HT1080 (cell line): Measurements from ENCODE around the gene TRAF3. TPM values are rescaled to one million over a fixed set of nuclear protein-coding genes. Genes with fewer than 3 reads are reported as not detected.

Experiments
- DNase-seq: peaks from one replicate; pipeline ENCODE4 v3.0.0-alpha.2; 2015; ENCODE audit warnings: low read depth
- total RNA-seq: library from RNA; depleted of rRNA; stranded (reverse); fragments of >200 nt; shearing (Covaris generic); gene quantifications from 2 replicates; pipeline ENCODE4 v1.2.3, GENCODE V29; 2014

Gene TRAF3
- total RNA-seq, 1 experiment from 2014 or later = 24.0 TPM

DNA sequence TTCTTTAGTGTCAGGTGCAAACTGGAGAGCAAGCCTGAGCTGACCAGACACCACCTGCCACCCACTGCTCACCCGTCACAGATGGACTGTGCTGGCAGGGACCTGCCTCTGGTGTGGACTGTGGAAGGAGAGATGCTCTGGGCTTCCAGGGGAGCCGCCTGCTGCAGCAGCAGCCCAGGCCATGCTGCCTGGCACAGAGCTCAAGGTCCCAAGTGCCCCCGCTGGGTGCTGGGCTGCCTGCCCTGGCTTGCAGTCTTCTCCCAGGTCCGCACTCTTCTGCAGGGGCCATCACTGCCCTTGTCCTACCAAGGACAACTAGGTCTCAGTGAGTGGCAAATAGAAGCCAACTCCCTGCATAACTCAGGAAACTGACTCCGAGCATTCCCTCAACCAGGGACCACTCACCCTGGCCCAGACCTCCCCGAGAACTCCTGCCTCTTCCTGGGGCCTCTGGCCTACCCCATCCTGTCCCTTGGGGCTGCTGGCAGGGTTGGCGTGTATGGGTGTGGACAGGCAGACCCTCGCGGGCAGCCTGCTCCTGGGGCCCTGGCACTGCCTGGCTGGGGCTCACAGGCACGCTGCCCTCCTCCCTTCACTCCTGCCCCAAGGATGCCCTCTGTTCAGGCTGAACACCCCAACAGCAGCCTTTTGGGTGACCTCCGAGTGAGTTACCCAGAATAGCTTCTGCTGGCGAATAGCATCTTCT, 154.5 kb downstream of the TRAF3 start:
- DNase-seq = no peak

DNA sequence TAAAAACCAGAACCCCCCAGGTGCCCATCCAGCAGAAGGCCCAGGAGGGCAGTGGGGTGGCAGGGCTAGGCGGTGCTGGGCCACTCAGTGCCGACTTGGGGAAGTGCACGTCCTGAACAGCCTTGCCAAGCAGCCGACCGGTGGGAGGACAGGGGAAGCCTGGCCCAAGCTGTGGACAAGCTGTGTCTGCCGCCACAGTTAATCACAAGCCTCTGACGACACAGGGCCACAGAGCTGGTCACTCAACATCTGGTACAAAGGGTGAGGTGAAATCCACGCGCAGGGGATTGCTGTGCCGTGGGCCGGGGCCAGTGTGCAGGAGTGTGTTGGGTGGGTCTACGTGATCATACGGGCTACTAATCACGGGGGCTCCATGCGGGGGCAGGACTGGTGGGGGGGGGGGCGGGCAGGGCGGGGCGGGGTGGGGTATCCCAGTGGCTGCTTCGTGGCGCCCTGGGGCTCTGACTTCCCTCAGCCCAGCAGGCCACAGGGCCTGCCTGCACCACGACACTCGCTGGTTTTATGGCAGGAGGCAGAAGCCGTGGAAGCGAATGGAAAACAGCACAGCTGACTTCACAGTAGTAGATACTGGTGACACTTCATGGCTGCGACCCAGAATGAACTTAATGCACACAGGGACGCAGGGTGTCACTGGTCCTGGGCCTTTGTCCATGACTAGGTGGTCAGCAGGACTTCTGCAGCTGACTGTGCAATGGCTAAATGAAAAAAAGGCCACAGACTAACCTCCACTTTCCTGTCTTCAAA, 155.4 kb downstream of the TRAF3 start:
- DNase-seq = no peak

DNA sequence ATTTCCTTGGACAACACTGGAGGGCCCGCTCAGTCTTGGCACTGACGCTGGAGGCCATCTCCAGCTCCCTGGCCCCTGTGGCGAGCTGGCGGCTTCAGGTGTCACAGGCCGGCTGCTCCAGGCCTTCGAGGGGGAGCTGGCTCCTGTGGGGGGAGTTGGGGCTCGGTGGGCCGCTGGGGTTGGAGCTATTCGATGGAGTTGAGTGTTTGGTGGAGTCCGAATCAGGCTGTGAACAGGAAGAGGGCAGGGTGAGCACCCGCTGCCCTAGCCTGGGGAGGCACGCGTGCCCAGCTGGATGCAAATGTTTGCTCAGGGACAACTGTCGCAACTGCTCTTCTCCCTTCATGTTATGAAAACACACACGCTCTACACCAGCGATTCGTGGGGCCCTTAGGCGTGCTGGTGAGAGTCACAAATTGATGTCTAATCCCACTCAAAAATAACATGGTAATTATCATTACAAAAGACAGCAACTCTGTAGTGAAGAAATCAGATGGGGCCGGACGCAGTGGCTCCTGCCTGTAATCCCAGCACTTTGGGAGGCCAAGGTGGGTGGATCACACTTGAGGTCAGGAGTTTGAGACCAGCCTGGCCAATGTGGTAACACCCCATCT, 156.5 kb downstream of the TRAF3 start:
- DNase-seq = no peak

- no peak for DNase-seq
Observed at GRCh38 chr14:102935756-102936155, 158.5 kb downstream of the TRAF3 start.

GRCh38 chr14:102937331-102938175, 160.3 kb downstream of the TRAF3 start:
- DNase-seq = no peak

DNA sequence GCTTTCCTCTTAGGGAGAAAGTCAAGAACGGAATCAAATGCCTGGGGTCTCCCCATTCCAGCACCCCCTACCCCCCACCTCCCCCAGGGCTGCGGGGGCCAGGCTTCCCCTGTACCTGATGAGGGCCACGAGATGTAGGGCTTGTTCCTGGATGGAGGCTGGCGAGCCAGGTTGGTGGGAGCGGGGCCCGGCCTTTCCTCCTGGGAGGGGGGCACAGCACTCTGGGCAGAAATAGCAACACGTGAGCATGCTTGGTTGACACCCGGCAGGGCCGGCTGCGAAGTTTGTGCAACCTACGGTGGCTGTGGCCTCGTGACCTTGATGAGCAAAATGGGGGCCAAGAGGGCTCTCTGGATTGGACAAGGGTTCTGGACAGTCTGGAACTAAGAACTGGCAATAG, 160.9 kb downstream of the TRAF3 start:
- no peak for DNase-seq

- no peak for DNase-seq
Observed at GRCh38 chr14:102939329-102939728, 162.1 kb downstream of the TRAF3 start.

GRCh38 chr14:102939820-102940561, 162.7 kb downstream of the TRAF3 start:
- no peak for DNase-seq

GRCh38 chr14:102940729-102941362, 163.6 kb downstream of the TRAF3 start:
- DNase-seq = no peak

- DNase-seq = no peak
Observed at GRCh38 chr14:102941419-102942011, 164.3 kb downstream of the TRAF3 start.

DNA sequence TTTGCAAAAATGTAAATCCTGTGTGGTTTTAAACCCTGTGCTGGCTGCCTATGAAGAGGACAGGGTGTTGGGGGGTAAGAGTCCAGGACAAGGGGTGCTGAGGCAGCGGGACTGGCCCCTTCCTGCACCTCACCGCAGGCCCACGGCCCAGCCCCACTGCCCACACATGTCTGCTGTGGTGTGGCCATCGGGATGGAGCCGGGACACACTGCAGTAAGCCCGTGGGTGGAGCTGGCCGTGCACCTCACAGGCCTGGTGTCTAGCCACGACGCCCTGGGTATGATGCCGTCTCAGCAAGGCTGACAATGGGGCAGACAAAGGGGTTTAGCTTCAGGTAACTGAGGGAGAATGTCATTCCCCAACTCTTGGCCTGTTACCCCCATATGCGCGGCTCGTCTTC, 164.8 kb downstream of the TRAF3 start:
- DNase-seq = no peak

GRCh38 chr14:102943454-102943853, 166.2 kb downstream of the TRAF3 start:
- DNase-seq = no peak

DNA sequence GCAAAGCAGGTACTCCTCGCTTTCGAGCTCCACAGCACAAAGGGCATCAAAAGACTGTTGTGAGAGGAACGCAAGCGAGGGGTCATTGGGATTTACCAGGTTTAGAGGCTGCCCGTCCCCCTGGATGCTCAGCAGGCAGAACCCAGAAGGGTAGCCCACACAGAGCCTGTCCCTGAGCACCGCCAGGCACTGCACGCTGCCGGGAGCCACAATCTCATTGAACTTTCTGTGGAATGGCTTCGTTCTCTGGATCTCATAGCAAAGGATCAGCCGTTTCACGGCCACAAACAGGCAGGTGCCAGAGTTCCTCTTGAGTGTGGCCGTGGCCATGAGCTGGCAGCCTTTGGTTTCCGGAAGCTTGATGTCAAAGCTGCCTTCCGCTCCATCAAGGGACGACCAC, 166.7 kb downstream of the TRAF3 start:
- DNase-seq = no peak

DNA sequence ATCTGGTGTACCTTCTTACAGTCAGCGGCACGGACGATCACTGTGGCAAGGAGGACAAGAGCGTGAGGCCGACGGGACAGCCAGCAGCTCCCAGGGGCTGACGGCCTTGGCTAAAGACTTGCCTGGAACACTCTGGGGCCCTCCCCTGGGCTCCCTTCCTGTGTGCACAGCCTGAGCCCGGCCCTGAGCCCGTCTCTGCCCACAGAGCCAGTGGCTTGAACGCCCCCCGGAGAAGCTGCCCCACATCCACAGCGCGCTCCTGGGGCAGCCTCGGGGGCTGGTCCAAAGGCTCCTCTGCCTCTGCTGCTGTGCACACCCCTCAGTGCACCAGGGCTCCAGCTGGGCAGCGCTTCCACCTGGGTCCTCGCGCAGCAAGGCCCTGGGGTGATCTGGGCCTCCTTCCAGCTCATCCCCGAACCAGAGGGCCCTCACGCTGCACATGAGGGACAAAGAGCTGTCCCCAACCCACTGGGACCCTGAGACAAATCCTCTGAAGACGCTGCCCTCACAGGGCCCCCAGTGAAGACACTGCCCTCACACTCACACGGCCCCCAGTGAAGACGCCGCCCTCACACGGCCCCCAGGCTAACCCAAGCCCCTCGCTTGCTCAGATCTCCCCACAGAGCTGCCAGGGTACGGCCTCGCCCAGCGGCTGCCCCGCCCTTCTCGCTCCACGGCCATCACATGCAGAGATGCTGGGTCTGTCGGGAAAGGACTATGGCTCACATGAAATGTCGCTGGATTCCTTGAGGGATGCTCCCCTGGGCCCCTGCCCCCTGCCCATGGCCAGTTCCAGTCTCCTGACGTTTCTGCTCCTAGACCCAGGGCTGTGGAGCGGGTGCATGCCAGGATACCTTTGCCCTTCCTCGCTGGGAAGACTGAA, 167.4 kb downstream of the TRAF3 start:
- no peak for DNase-seq

GRCh38 chr14:102945346-102946130, 168.3 kb downstream of the TRAF3 start:
- no peak for DNase-seq

GRCh38 chr14:102947321-102948103, 170.3 kb downstream of the TRAF3 start:
- DNase-seq = no peak

- no peak for DNase-seq
Observed at GRCh38 chr14:102948698-102949061, 171.4 kb downstream of the TRAF3 start.
